ENCODE data around the gene MN1. TPM values are rescaled to one million over a fixed set of nuclear protein-coding genes. Genes with fewer than 3 reads are reported as not detected.

MN1 gene
- total RNA-seq, 1 donor = 6.2 TPM

- Histone ChIP-seq H4K20me1 (ENCODE audit: insufficient read depth, low read length) (no peaks in the 10 kb centered on the region), H3K36me3 (ENCODE audit: insufficient read depth, low read length) (no peaks in the 10 kb centered on the region), H3K79me2 (ENCODE audit: insufficient read depth, low read length) (no peaks in the 10 kb centered on the region), H3K27ac (ENCODE audit: low read depth, low read length) (no peak overlapping the region), H3K9me3 (ENCODE audit: low read depth, low read length) (no peaks in the 10 kb centered on the region), H3K4me1 (ENCODE audit: insufficient read depth, low read length) (no peaks in the 10 kb centered on the region), H3K4me2 (ENCODE audit: insufficient read depth, low read length) (no peak overlapping the region), H3K27me3 (ENCODE audit: insufficient read depth, low read length) (peaks cover 6% of the 10 kb centered on the region), H3K4me3 (ENCODE audit: insufficient read depth, low read length) (no peak overlapping the region), H2AFZ (ENCODE audit: low read length) (no peak overlapping the region)
- no peak for TF ChIP-seq CTCF (IDR thresholded peaks at IDR 0.05; ENCODE audit: extremely low read depth, low read depth, low read length)
- DNase-seq (ENCODE audit: insufficient read length, low spot score, missing footprints) = no peak
Observed at GRCh38 chr22:27809700-27810608, 8.4 kb upstream of the MN1 start.

GRCh38 chr22:27809226-27809603 is 7.7 kb upstream of the MN1 start:
- Histone ChIP-seq H3K4me1 (ENCODE audit: insufficient read depth, low read length) (no peaks in the 10 kb centered on the region), H3K27ac (ENCODE audit: low read depth, low read length) (no peak overlapping the region), H2AFZ (ENCODE audit: low read length) (no peak overlapping the region), H3K27me3 (ENCODE audit: insufficient read depth, low read length) (peaks cover 6% of the 10 kb centered on the region), H3K4me3 (ENCODE audit: insufficient read depth, low read length) (no peak overlapping the region), H4K20me1 (ENCODE audit: insufficient read depth, low read length) (no peaks in the 10 kb centered on the region), H3K4me2 (ENCODE audit: insufficient read depth, low read length) (no peak overlapping the region), H3K36me3 (ENCODE audit: insufficient read depth, low read length) (no peaks in the 10 kb centered on the region), H3K9me3 (ENCODE audit: low read depth, low read length) (no peaks in the 10 kb centered on the region), H3K79me2 (ENCODE audit: insufficient read depth, low read length) (no peaks in the 10 kb centered on the region)
- no peak for DNase-seq (ENCODE audit: insufficient read length, low spot score, missing footprints)
- TF ChIP-seq CTCF (IDR thresholded peaks at IDR 0.05; ENCODE audit: extremely low read depth, low read depth, low read length) = no peak

GRCh38 chr22:27808451-27809225 is 7.1 kb upstream of the MN1 start:
- no peak overlapping the region for H3K4me3 ChIP-seq (ENCODE audit: insufficient read depth, low read length)
- no peaks in the 10 kb centered on the region for H3K79me2 ChIP-seq (ENCODE audit: insufficient read depth, low read length)
- no peaks in the 10 kb centered on the region for H3K4me1 ChIP-seq (ENCODE audit: insufficient read depth, low read length)
- no peak overlapping the region for H2AFZ ChIP-seq (ENCODE audit: low read length)
- TF ChIP-seq CTCF (IDR thresholded peaks at IDR 0.05; ENCODE audit: extremely low read depth, low read depth, low read length) = no peak
- no peak overlapping the region for H3K27ac ChIP-seq (ENCODE audit: low read depth, low read length)
- H3K9me3 ChIP-seq (ENCODE audit: low read depth, low read length) = no peaks in the 10 kb centered on the region
- no peaks in the 10 kb centered on the region for H4K20me1 ChIP-seq (ENCODE audit: insufficient read depth, low read length)
- no peak overlapping the region for H3K4me2 ChIP-seq (ENCODE audit: insufficient read depth, low read length)
- DNase-seq (ENCODE audit: insufficient read length, low spot score, missing footprints) = no peak
- H3K27me3 ChIP-seq (ENCODE audit: insufficient read depth, low read length) = peaks cover 6% of the 10 kb centered on the region
- no peaks in the 10 kb centered on the region for H3K36me3 ChIP-seq (ENCODE audit: insufficient read depth, low read length)

DNA sequence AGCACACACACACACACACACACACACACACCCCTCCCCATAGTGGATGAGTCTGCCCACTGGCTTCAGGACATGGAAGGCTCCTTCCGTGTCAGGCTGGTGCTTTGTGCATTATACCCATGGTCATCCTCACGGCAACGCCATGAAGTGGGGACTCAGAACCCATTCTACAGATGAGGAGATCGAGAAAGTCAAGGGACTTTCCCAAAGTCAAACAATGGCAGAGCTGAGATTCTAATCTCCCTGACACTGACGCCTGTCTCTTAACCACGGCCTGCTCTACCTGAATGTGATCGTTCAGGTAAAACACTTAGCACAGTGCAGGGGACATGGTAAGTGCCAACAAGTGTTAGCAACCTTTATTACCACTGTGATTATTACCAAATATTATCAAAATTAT is 4.3 kb upstream of the MN1 start:
- H3K36me3 ChIP-seq (ENCODE audit: insufficient read depth, low read length) = no peaks in the 10 kb centered on the region
- peaks cover 11% of the 10 kb centered on the region for H3K27me3 ChIP-seq (ENCODE audit: insufficient read depth, low read length)
- TF ChIP-seq CTCF (IDR thresholded peaks at IDR 0.05; ENCODE audit: extremely low read depth, low read depth, low read length) = no peak
- H3K4me2 ChIP-seq (ENCODE audit: insufficient read depth, low read length) = no peak overlapping the region
- no peak for DNase-seq (ENCODE audit: insufficient read length, low spot score, missing footprints)
- no peak overlapping the region for H3K4me3 ChIP-seq (ENCODE audit: insufficient read depth, low read length)
- no peaks in the 10 kb centered on the region for H3K9me3 ChIP-seq (ENCODE audit: low read depth, low read length)
- no peaks in the 10 kb centered on the region for H4K20me1 ChIP-seq (ENCODE audit: insufficient read depth, low read length)
- no peak overlapping the region for H3K27ac ChIP-seq (ENCODE audit: low read depth, low read length)
- no peak overlapping the region for H2AFZ ChIP-seq (ENCODE audit: low read length)
- H3K4me1 ChIP-seq (ENCODE audit: insufficient read depth, low read length) = no peaks in the 10 kb centered on the region
- no peaks in the 10 kb centered on the region for H3K79me2 ChIP-seq (ENCODE audit: insufficient read depth, low read length)

Measured in osteoblast (primary cell).